HCT116 (cell line): ENCODE data around the gene ACYP2. TPM values are rescaled to one million over a fixed set of nuclear protein-coding genes. Genes with fewer than 3 reads are reported as not detected.

Source experiments
- ATAC-seq: fragments of 200-7000 bp; cut with Tn5 transposase; 2 replicates; pipeline ENCODE4 v1.9.1; 2020; ENCODE audit warnings: mild to moderate bottlenecking, moderate library complexity
- BruUV-seq: library from RNA; stranded (reverse); fragments of 400-500 nt; replicated peaks from 2 replicates; lab custom pipeline; 2021; lab: Mats Ljungman, UMichigan
- CTCF ChIA-PET: fragments of 300-600 bp; sonication (Branson Sonifier 250); formaldehyde crosslinking; loops from one replicate; lab custom pipeline; 2021; ENCODE audit warnings: antibody characterized with exemption; lab: Charles Lee
- POLR2A ChIA-PET: fragments of 300-600, 350-600 bp; sonication (Branson Sonifier 250); formaldehyde crosslinking; loops from one replicate; lab custom pipeline; 2021; ENCODE audit warnings: antibody characterized with exemption; lab: Charles Lee
- RAD21 ChIA-PET, 2 experiments: fragments of 300-600 bp; sonication (Branson Sonifier 250); formaldehyde crosslinking; loops; one replicate each; lab custom pipeline; 2023; ENCODE audit warnings: low total read pairs in 2 of 2; ENCODE audit not compliant: uncharacterized antibody in 2 of 2, unreplicated experiment in 2 of 2, low non-redundant PET in 1 of 2; lab: Charles Lee
- DNase-seq: peaks from one replicate; pipeline ENCODE4 v3.0.0-alpha.2; 2010; ENCODE audit warnings: low read depth, low spot score
- H2AFZ ChIP-seq: fragments of 200-600 bp; shearing (Covaris generic), sonication (generic); 2 replicates; pipeline ENCODE4 v1.6.1; 2017; ENCODE audit warnings: low read depth, mixed run types, mixed read lengths, antibody characterized with exemption, low read length; ENCODE audit not compliant: poor library complexity, severe bottlenecking
- H3K27ac ChIP-seq: 2 replicates; pipeline ENCODE4 v1.5.1; 2012; ENCODE audit warnings: low read depth, low read length
- H3K27me3 ChIP-seq: fragments of 200-600 bp; sonication (generic); 2 replicates; pipeline ENCODE4 v1.6.1; 2016; ENCODE audit warnings: mixed run types, low read length, mixed read lengths; ENCODE audit not compliant: insufficient read depth
- H3K36me3 ChIP-seq, 2 experiments: fragments of 200-500 bp in 1 of 2; fragments of 200-600 bp in 1 of 2; sonication (Bioruptor generic) in 1 of 2; sonication (generic) in 1 of 2; 2 replicates each; pipeline versions ENCODE4 v1.5.1 to v1.6.1; 2014 to 2016; ENCODE audit warnings: low read length in 2 of 2, inconsistent platforms in 1 of 2, mixed read lengths in 1 of 2, mixed run types in 1 of 2; ENCODE audit not compliant: insufficient read depth in 2 of 2, control insufficient read depth in 1 of 2
- H3K4me1 ChIP-seq, 2 experiments: fragments of 200-600 bp in 1 of 2; sonication (generic) in 1 of 2; 2 replicates each; pipeline versions ENCODE4 v1.5.1 to v1.6.1; 2012 to 2017; ENCODE audit warnings: low read length in 2 of 2, inconsistent platforms in 1 of 2, mild to moderate bottlenecking in 1 of 2, mixed read lengths in 1 of 2, mixed run types in 1 of 2, moderate library complexity in 1 of 2; ENCODE audit not compliant: insufficient read depth in 2 of 2, control insufficient read depth in 1 of 2
- H3K4me2 ChIP-seq: fragments of 200-600 bp; sonication (generic); 2 replicates; pipeline ENCODE4 v1.6.1; 2017; ENCODE audit warnings: mixed run types, low read length, mixed read lengths
- H3K4me3 ChIP-seq, 2 experiments: fragments of 200-600 bp in 1 of 2; sonication (generic) in 1 of 2; replicated peaks in 1 of 2; 2 replicates each; pipeline ENCODE4 v1.5.1; 2011 to 2016; ENCODE audit warnings: low read length in 2 of 2, control low read depth in 1 of 2, low read depth in 1 of 2, mild to moderate bottlenecking in 1 of 2, mixed read lengths in 1 of 2, mixed run types in 1 of 2
- H3K79me2 ChIP-seq: fragments of 200-600 bp; sonication (generic); 2 replicates; pipeline ENCODE4 v1.6.1; 2017; ENCODE audit warnings: mild to moderate bottlenecking, mixed run types, low read length, moderate library complexity, mixed read lengths; ENCODE audit not compliant: insufficient read depth
- H3K9ac ChIP-seq: fragments of 200-600 bp; sonication (generic); 2 replicates; pipeline ENCODE4 v1.6.1; 2016; ENCODE audit warnings: low read length, mixed read lengths
- H3K9me2 ChIP-seq: fragments of 200-600 bp; sonication (generic), shearing (Covaris generic); 2 replicates; pipeline ENCODE4 v1.6.1; 2017; ENCODE audit warnings: mixed run types, mild to moderate bottlenecking, moderate library complexity; ENCODE audit not compliant: insufficient read depth
- H3K9me3 ChIP-seq, 2 experiments: fragments of 200-500 bp in 1 of 2; fragments of 200-600 bp in 1 of 2; sonication (Bioruptor generic) in 1 of 2; sonication (generic) in 1 of 2; 2 replicates each; pipeline ENCODE4 v1.6.1; 2014 to 2017; ENCODE audit warnings: low read length in 2 of 2, mixed read lengths in 2 of 2, inconsistent platforms in 1 of 2, low read depth in 1 of 2, mild to moderate bottlenecking in 1 of 2, mixed run types in 1 of 2, moderate library complexity in 1 of 2; ENCODE audit not compliant: control insufficient read depth in 1 of 2, insufficient read depth in 1 of 2
- H4K20me1 ChIP-seq: fragments of 200-600 bp; sonication (generic), shearing (Covaris generic); 2 replicates; pipeline ENCODE4 v1.6.1; 2017; ENCODE audit warnings: mixed run types, mild to moderate bottlenecking, moderate library complexity; ENCODE audit not compliant: insufficient read depth
- CBX3 ChIP-seq: IDR thresholded peaks from 2 replicates; pipeline ENCODE4 v1.6.1; 2012; ENCODE audit warnings: low read depth
- ELF1 ChIP-seq: IDR thresholded peaks from 2 replicates; pipeline ENCODE4 v1.6.1; 2012; ENCODE audit warnings: low read depth, borderline replicate concordance
- EZH2 ChIP-seq: fragments of 200-600 bp; sonication (generic); IDR thresholded peaks from 2 replicates; pipeline ENCODE4 v1.6.1; 2017; ENCODE audit warnings: antibody characterized with exemption, mixed run types
- EZH2phosphoT487 ChIP-seq: fragments of 200-600 bp; IDR thresholded peaks from 2 replicates; pipeline ENCODE4 v1.6.1; 2018; ENCODE audit warnings: antibody characterized with exemption, borderline replicate concordance
- FOSL1 ChIP-seq: IDR thresholded peaks from 2 replicates; pipeline ENCODE4 v1.6.1; 2012; ENCODE audit warnings: low read depth
- POLR2A ChIP-seq: IDR thresholded peaks from 2 replicates; pipeline ENCODE4 v1.7.0; 2011; ENCODE audit warnings: borderline replicate concordance; ENCODE audit not compliant: insufficient read depth, insufficient read length; ENCODE audit errors: extremely low read depth
- POLR2AphosphoS5 ChIP-seq: IDR thresholded peaks from 2 replicates; pipeline ENCODE4 v1.6.1; 2011; ENCODE audit warnings: mild to moderate bottlenecking, low read depth, low read length, moderate library complexity
- RAD21 ChIP-seq: IDR thresholded peaks from 2 replicates; pipeline ENCODE4 v1.6.1; 2012; ENCODE audit warnings: low read depth, mild to moderate bottlenecking
- SIN3A ChIP-seq: IDR thresholded peaks from 2 replicates; pipeline ENCODE4 v1.6.1; 2012; ENCODE audit warnings: low read depth
- SRF ChIP-seq: IDR thresholded peaks from 2 replicates; pipeline ENCODE4 v1.6.1; 2012; ENCODE audit warnings: low read depth
- YY1 ChIP-seq: IDR thresholded peaks from 2 replicates; pipeline ENCODE4 v1.6.1; 2011; ENCODE audit warnings: low read length, low read depth, moderate library complexity, mild to moderate bottlenecking; ENCODE audit not compliant: insufficient replicate concordance; ENCODE audit errors: extremely low read depth
- ZFX ChIP-seq: fragments of 450-650 bp; IDR thresholded peaks from 2 replicates; pipeline ENCODE4 v1.6.1; 2017
- intact Hi-C: fragments of 100-400 bp; cut with micrococcal nuclease; formaldehyde crosslinking; loops from 2 replicates; pipeline ENCODE4 v1.10.0; 2022
- total RNA-seq: library from RNA; stranded (reverse); gene quantifications from one replicate; pipeline ENCODE4 v1.2.1, GENCODE V29; 2021; ENCODE audit not compliant: unreplicated experiment
- TF ChIP-seq, protein P1 (sequence below), 3 experiments: fragments of 200-600 bp in 1 of 3; sonication (generic) in 1 of 3; IDR thresholded peaks in 2 of 3; conservative IDR thresholded peaks in 1 of 3; 2 replicates each; pipeline ENCODE4 v1.5.1; 2012 to 2017; ENCODE audit warnings: low read depth in 2 of 3, low read length in 2 of 3, antibody characterized with exemption in 1 of 3, borderline replicate concordance in 1 of 3, control low read depth in 1 of 3, mild to moderate bottlenecking in 1 of 3, mixed read lengths in 1 of 3, mixed run types in 1 of 3, moderate library complexity in 1 of 3; ENCODE audit not compliant: insufficient read depth in 1 of 3
- TF ChIP-seq, protein P2 (sequence below): IDR thresholded peaks from 2 replicates; pipeline ENCODE4 v1.6.1; 2011; ENCODE audit warnings: mild to moderate bottlenecking, low read length, moderate library complexity; ENCODE audit not compliant: insufficient replicate concordance; ENCODE audit errors: extremely low read depth
- TF ChIP-seq, protein P3 (sequence below): IDR thresholded peaks from 2 replicates; pipeline ENCODE4 v1.6.1; 2012

The ACYP2 gene
- total RNA-seq, 1 experiment from 2014 or later = 9.4 TPM

DNA sequence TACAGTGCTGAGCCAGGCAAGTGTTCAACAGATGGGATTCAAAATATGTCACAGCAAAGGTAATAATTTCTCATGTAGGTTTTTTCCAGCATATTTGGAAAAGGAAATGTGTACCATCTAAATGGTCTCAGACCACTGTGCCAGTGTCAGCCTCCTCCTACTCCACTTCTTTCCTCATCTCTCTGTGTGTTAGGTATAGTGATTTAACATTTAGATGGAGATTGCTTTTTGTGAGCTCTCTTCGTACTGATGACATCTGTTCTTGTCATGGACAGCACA, 221.5 kb downstream of the ACYP2 start:
- DNase-seq = no peak
- Histone ChIP-seq H3K27ac (no peak overlapping the region), H3K9ac (no peak overlapping the region), H3K27me3 (no peaks in the 10 kb centered on the region), H3K79me2 (no peaks in the 10 kb centered on the region), H4K20me1 (no peaks in the 10 kb centered on the region), H3K9me2 (no peaks in the 10 kb centered on the region), H3K4me1 (no peaks in the 10 kb centered on the region), H3K36me3 (no peaks in the 10 kb centered on the region), H3K4me3 (no peak overlapping the region), H2AFZ (no peak overlapping the region), H3K4me2 (no peak overlapping the region), H3K9me3 (no peaks in the 10 kb centered on the region)
- ChIA-PET POLR2A (no interaction called here), RAD21 (no interaction called here), CTCF (interaction anchor here (0.6 kb wide), 1 partner anchor 286 kb away, joined by 3 read pairs; no protein-coding TSS in a partner anchor)
- no peak for TF ChIP-seq FOSL1
- TF ChIP-seq, protein P1, sequence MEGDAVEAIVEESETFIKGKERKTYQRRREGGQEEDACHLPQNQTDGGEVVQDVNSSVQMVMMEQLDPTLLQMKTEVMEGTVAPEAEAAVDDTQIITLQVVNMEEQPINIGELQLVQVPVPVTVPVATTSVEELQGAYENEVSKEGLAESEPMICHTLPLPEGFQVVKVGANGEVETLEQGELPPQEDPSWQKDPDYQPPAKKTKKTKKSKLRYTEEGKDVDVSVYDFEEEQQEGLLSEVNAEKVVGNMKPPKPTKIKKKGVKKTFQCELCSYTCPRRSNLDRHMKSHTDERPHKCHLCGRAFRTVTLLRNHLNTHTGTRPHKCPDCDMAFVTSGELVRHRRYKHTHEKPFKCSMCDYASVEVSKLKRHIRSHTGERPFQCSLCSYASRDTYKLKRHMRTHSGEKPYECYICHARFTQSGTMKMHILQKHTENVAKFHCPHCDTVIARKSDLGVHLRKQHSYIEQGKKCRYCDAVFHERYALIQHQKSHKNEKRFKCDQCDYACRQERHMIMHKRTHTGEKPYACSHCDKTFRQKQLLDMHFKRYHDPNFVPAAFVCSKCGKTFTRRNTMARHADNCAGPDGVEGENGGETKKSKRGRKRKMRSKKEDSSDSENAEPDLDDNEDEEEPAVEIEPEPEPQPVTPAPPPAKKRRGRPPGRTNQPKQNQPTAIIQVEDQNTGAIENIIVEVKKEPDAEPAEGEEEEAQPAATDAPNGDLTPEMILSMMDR (IDR thresholded peaks at IDR 0.05 in 2 of 3, conservative IDR thresholded peaks at IDR 0.05 in 1 of 3; ENCODE audit: borderline replicate concordance in 1 of 3, insufficient read depth in 1 of 3, low read depth in 2 of 3, low read length in 2 of 3) = no peak
- TF ChIP-seq SRF = no peak
- no peak for TF ChIP-seq POLR2AphosphoS5
- TF ChIP-seq CBX3 = no peak
- TF ChIP-seq, protein P2, sequence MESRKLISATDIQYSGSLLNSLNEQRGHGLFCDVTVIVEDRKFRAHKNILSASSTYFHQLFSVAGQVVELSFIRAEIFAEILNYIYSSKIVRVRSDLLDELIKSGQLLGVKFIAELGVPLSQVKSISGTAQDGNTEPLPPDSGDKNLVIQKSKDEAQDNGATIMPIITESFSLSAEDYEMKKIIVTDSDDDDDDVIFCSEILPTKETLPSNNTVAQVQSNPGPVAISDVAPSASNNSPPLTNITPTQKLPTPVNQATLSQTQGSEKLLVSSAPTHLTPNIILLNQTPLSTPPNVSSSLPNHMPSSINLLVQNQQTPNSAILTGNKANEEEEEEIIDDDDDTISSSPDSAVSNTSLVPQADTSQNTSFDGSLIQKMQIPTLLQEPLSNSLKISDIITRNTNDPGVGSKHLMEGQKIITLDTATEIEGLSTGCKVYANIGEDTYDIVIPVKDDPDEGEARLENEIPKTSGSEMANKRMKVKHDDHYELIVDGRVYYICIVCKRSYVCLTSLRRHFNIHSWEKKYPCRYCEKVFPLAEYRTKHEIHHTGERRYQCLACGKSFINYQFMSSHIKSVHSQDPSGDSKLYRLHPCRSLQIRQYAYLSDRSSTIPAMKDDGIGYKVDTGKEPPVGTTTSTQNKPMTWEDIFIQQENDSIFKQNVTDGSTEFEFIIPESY = no peak
- no peak for TF ChIP-seq SIN3A
- TF ChIP-seq POLR2A = no peak
- TF ChIP-seq EZH2phosphoT487 = no peak
- TF ChIP-seq EZH2 = no peak
- TF ChIP-seq ZFX = no peak
- no peak for TF ChIP-seq ELF1
- TF ChIP-seq, protein P3, sequence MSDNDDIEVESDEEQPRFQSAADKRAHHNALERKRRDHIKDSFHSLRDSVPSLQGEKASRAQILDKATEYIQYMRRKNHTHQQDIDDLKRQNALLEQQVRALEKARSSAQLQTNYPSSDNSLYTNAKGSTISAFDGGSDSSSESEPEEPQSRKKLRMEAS = no peak
- TF ChIP-seq RAD21 = no peak
- no peak for TF ChIP-seq YY1
- no TSS peak for BruUV-seq
- intact Hi-C loops = no loop called here
- ATAC-seq = no peak
